Limb (tissue), 2 donors: ENCODE results near the gene PMEL.
"Not testable (repeated sequence)": the region's sequence is repeated elsewhere in the genome, so short reads cannot be mapped to it uniquely, and the experiment has no call there.

Experiments used
- DNase-seq, 2 donors: peaks; one replicate each; pipeline ENCODE4 v3.0.0-alpha.2; 2016; ENCODE audit errors: extremely low spot score in 2 of 2

The PMEL gene

DNA sequence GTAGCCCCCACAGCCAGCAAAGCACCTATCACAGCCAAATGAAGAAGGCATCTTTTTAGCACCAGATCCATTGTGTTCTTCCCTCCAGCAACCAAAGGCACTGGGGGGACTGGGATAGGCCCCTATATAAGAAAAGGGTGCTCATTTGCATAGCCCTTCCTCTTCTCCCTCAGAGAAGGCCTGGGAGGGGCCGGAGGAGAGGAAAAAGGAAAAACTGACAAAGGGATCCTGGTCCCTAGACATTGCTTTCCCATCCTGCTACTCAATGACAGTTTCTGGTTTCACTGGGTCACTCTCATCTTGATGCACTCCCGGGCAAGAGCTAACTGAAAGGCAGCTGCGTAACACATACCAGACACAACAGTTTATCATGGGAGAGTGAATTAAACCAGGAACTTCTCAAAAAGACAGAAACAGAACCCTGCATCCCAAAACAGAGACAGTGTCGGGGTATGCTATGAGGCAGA lies at the start of gene PMEL:
Gene PMEL, minus strand, starts transcription at position 102 of the 467 bp plus-strand sequence. Its CDS starts 31 bp downstream, at position 71.
- no peak for DNase-seq

DNA sequence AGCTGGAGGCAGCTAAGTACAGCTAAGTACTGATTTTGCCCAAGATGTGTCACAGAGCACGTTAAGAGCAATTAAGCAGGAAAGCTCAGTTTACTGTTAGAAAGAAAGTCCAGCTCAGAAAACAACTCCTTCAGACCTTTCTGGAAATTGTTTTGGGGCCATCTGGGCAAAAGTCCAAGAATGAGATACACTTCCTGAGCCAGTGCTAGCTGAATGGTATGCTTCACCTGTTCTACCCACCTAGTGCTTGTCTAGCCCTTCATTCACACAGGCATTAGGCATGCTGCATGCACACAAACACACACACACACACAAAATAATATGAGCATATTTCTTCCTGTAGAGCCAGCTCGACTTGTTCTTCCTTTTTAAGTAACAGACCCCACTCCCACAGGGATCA lies 48.4 kb upstream of the PMEL start:
- no peak for DNase-seq

DNA sequence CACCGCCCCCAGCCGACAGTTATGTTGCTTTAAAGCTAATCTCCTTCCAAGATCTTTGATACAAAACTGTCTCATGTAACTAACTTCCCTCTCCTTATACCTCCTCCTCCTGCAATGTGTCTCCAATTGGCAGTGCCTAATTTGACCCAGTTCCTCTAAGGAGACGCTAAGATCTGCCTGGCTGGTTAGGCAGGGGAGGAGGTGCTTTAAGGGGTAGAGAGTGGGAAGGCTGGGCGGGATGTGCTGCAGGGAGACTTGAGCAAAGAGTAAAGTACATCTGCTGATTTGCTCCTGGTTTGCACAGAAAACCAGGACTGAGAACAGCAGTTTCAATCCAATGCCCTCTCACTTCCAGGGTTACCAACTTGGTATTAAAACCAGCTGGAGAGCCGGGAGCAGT lies 47.6 kb upstream of the PMEL start:
- no peak for DNase-seq

DNA sequence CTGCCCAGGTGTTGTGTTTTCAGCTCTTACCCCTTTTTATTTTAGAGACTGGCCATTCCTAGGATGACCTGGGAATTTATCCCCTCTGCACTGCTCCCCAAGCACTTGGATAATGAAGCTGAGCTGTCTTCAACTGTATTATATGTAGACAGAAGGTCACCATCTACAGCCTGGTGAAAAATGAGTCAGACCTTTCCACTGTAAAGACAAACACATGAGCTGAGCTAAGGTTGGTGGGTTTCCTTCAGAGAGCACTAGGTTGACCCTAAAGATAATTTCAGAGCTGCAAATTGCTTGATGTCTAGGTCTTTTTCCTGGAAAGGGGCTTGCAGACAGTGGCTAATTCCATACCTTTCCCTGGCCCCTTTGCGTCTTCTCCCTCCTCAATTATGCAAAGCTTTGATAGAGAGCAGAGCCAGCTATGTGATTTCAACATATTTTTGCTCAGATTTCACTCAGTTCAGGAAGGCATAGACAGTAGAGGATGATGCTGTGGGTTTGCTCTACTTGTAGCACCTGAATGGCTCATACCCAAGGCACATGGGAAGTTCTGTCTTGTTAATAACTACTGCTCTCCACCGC lies 45.8 kb upstream of the PMEL start:
- no peak for DNase-seq

DNA sequence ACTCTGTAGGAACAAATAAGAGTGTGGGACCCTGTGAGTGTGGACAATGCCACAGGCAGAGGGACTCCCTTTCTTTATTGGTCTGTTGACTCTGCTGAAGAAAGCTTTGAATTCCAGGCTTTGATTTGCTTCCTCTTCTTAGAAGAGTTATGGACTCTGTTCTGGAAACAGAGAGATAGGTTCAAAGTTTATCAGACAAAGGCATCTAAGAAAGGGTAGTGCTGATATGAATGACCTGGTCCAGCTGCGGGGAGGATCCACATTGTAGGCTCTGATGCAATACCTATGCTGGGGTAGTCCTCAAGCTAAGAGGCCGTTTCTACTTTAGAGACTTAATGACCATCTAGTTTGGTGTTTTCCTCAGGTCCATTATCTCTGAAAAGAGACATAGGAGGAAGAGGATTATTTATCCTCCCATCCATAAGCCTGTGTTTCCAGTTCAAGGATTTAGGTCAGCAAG lies 44.3 kb upstream of the PMEL start:
- no peak for DNase-seq

DNA sequence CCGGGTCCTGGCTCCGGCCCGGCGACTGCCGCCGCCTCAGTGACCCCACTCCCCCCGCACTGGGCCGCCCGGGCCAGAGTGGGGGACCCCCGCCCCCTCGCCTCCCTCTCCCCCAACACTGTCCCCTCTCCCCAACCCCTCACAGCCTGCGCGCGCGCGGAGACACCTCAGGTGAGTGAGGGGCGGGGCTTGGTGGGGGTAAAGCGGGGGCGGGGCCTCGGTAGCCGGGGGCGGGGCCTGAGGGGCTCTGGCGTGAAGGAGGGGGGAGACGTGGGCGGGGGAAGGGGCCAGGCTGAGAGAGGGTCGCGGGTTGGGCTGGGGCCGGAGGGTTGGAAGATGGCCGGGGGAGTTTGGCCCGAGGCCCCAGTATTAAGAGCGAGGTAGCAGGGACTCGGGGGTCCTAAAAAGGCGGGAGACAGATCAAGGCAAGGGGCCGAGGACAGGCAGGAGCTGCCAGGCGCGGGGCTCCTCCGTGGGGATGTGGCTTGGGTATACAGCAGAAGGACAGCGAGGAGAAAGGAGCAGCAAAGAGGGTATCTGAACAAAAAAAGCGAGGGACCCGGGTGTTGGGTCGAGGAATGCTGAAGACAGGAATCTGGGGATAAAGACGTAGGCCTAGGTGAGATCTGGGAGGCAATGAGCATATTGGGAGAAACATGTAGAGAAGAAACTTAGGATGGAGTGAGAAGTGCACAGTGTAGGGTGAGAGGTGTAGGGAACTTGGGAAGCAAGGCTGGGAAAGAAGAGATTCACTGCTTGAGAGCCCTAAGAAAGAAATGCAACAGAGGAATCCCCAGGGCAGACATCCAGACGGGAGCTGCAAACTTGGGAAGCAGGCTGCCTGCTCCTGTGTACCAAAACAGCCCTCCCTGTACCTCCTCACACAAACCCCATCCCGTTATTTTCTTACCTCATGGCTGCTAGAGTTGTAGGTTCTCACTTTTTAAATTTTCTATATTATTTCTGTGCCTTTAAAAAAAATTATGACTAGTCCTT lies 42.0 kb upstream of the PMEL start:
- peak; percentile 55 to 91 for DNase-seq

DNA sequence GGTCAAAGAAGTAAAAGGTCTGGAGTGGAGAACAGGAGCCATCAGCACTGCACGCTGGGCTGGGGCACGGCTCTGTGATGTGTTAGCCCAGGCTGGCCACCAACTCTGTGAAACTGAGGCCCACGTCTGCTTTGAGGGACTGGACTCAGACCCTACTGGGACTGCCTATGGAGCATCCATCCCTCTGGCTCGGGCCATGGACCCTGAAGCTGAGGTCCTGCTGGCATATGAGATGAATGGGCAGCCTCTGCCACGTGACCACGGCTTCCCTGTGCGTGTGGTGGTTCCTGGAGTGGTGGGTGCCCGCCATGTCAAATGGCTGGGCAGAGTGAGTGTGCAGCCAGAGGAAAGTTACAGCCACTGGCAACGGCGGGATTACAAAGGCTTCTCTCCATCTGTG lies 38.4 kb upstream of the PMEL start:
- no peak for DNase-seq

DNA sequence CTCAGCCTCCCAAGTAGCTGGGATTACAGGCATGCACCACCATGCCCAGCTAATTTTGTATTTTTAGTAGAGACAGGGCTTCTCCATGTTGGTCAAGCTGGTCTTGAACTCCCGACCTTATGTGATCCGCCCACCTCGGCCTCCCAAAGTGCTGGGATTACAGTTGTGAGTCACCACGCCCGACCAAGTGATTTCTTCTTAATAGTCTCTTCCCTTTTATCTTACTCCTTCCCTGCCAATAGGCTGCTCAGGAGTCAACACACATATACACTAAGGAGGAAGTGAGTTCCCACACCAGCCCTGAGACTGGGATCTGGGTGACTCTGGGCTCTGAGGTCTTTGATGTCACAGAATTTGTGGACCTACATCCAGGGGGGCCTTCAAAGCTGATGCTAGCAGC lies 37.5 kb upstream of the PMEL start:
- DNase-seq: not testable (repeated sequence)

DNA sequence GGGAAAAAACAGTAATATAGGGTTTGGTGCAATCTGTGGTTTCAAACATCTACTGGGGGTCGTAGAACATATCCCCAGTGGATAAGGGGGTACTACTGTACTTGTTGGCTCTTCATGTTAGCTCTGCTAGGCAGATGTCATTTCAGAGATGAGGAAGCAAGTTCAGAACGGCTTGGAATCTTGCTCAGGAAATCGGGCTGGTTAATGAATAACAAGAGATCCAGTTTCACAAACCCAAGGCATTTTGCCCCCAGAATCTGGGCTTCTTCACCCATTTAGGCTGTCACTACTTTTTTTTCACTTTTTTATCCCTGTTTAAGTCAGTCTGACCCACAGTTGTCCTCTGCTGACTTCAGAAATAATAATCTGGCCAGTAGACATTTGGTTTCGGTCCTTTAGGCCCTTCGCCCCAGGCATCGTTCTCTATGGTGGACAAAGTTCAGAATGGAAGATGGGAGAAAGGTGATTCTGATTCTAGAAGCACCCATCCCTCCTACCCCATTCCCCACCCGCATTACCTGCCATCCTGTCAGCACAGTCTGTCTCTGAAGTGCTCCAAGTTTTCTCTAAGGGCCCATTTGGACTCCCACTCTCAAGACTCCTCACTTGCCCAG lies 35.8 kb upstream of the PMEL start:
- DNase-seq: no peak

DNA sequence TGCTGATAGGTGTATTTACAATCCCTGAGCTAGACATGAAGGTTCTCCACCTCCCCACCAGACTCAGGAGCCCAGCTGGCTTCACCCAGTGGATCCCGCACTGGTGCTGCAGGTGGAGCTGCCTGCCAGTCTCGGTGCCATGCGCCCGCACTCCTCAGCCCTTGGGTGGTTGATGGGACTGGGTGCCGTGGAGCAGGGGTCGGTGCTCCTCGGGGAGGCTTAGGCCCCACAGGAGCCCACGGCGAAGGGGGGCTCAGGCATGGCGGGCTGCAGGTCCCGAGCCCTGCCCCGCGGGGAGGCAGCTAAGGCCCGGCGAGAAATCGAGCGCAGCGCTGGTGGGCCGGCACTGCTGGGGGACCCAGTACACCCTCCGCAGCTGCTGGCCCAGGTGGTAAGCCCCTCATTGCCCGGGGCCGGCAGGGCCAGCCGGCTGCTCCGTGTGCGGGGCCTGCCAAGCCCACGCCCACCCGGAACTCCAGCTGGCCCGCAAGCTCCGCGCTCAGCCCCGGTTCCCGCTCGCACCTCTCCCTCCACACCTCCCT lies 34.2 kb upstream of the PMEL start:
- not testable (repeated sequence) for DNase-seq

DNA sequence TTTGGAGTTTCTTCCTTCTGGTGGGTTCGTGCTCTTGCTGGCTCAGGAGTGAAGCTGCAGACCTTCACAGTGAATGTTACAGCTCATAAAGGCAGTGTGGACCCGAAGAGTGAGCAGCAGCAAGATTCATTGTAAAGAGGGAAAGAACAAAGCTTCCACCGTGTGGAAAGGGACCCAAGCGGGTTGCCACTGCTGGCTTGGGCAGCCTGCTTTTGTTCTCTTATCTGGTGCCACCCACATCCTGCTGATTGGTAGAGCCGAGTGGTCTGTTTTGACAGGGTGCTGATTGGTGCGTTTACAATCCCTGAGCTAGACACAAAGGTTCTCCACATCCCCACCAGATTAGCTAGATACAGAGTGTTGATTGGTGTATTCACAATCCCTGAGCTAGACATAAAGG lies 33.7 kb upstream of the PMEL start:
- not testable (repeated sequence) for DNase-seq

DNA sequence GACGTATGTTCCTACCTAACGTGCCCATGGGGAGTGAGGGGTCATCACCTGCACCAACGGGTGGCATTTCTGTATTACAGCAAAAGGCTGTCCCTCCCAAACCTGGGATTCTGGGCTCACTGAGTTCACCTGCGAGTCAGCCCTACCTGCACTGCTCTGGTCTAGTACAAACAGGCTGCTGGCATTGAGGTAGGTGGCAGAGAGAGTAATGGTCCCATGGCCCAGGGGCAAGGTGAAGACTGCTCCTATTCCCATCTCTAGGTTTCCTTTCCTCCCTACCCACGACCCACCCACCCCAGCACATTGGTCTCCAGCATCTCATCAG lies 31.7 kb upstream of the PMEL start:
- no peak for DNase-seq

DNA sequence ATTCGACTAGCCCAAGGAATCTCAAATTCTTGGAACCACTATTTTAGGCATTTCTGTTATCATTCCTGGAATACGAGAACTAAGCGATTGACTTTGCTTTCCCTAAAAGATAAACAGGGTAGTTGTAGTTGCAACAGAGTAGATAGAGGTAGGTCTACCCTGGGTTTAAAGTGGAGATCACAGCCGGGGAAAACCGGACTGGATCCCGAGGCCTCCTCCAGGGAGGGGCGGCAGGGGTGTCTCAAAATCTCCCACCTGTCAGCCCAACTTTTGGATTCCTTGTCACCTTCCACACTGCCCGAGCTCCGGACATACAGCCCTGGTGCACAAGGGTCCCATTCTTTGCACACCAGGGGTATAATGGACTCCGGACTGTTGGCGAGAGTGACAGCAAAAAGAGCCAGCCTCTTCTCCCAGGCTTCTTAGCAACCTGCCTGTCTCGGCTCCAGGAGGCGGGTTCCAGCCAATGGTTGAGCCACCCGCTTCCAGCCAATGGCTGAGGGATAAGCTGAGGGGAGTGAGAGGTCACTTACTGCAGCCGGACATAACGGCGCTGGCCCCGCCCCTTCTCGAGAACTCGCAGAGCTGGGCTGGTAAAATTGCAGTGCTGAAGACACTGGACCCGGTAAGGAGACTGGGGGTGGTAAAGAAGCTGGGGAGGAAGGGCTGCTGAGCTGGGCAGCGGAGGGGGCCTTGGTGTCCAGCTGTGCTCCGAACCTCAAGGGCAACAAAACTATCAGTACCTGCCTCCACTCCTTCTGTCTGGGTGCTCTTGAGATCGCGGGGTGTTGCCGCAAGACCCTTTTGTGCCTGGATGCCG lies 31.1 kb upstream of the PMEL start, which contains the start of gene SUOX:
Gene SUOX, plus strand, starts transcription at position 562 of the 820 bp plus-strand sequence. CDS start 4,946 bp downstream, outside the sequence.
- peak; percentile 90 to 95 for DNase-seq

DNA sequence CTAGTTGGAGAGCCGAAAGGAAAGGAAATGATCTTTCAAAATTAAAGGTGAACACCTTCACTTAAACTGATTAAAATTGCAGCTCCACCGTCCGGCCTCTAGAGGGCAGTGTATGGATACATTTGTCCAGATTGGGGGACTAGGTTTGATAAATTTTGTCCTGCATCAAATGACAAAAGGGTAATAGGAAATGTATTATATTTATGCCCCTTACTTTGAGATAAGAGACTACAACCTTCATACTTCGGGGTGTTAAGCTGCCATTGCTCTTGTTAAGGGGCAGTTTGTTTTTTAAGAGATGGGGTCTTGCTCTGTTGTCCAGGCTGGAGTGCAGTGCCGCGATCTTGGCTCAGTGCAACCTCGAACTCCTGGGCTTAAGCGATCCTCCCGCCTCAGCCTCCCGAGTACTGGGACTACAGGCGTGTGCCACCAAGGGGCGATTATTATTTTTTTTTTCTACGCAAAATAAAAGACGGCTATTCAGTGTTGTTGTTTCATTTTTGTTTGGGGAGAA lies 30.4 kb upstream of the PMEL start:
- peak; percentile 63 to 70 for DNase-seq

DNA sequence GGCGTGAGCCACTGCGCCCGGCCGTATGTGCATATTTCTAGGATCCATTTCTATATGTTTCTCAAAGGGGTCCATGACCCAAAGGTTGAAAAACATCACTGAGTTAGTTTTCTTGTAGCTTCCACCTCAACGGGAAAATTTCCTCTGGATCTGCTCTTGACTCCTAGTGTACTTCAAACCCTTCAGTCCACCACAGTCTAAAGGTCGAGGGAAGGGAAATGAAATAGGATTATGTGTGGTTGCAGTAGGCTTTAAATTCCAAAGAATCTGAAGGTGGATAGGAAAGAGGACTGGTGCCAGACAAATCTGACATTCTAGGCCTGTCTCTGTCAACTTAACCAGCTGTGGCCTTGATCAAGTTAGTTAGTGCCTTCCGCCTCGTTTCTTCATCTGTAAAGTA lies 29.5 kb upstream of the PMEL start:
- DNase-seq: no peak

DNA sequence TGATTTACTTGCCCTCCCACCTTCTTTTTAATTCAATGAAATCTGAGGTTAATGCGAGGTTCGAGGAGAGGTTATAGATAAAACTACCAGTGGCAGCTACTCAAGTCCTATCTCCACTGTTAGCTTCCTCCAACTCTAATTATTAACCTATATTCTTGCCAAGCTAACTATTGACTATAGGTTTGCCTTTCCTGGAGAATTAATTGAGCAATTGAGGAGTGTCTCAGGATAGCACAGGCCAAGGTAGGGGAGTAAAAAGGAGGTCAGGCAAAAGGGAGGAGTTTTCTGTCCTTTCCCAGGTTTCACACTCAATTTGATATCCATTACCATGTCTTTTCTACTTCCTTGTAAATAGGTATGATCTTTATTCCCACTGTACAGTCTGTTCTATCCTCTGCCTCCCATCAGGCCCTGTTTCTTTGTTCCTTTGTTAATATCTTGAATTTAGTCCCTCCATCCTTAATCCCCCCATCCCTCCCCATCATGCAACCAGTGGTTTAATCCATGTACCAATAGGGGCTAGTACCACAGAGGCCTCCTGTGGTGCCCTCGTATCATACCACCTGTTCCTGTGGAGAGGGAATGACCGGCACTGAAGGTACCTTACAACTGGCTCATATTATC lies 27.5 kb upstream of the PMEL start:
- no peak for DNase-seq

DNA sequence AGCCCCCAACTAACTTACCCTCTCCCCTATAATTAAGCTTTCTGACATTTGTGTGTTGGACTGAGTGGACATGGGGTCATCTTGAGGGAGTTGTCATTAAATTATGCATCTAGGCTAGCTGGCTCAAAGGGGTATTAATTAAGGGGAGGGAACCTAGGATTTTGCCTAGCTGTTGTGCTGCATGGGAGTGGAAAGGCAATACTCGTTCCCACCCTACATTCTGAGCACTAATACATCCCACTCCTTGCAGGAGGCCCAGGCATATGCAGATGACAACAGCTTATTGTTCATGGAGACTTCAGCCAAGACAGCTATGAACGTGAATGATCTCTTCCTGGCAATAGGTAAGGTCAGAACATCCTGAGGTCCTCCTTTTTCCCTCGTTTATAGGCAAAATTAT lies 25.3 kb upstream of the PMEL start:
- no peak for DNase-seq

DNA sequence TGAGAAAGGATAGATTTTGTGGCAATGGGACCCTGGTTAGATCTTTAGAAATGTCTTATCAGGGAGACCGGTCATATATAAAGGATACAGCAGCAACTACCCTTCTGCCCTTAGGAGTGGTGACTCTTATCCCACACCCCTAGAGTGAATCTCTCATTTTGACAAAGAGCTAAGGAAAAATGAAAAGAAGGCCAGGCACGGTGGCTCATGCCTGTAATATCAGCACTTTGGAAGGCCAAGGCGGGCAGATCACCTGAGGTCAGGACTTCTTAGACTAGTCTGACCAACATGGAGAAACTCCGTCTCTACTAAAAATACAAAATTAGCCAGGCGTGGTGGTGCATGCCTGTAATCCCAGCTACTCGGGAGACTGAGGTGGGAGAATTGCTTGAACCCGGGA lies 20.1 kb upstream of the PMEL start:
- DNase-seq: not testable (repeated sequence)

DNA sequence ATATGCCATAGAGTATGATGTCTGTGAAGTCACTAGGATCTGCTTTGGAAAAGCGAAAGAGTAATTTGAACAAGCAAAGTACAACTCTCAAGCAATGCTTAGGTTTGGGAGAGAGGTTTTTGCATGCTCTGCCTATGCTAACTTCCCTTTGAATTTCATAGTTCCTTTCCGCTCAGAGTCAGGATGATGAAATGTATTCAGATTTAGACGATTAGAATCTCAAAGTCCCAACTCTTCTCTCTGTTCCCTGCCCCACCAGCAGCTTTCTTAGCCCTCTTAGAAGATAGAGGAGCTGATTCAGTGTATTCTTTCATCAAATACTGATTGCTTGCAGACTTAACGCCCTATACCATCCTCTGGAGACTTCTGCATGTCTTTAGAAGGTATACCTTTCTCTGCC lies 19.5 kb upstream of the PMEL start:
- no peak for DNase-seq

DNA sequence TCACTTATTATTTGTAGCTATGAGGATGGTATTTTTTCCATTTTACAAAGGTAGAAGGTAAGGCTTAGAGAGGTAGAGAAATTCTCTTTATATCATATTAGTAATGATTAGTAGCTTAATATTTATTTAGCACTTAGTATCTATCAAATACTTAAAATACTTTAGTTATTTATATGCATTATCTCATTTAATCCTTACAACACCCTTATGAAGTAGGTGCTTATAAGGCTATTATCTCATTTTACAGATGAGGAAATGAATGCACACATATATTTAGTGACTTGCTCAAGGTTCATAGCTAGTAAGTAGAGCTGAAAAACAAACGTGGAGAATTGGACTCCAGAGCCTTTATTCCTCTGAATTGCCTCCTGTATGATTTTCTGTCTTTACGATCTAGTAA lies 19.0 kb upstream of the PMEL start:
- no peak for DNase-seq
